ENCODE measurements around the gene DCDC1. TPM values are rescaled to one million over a fixed set of nuclear protein-coding genes. Genes with fewer than 3 reads are reported as not detected.
A peak's percentile ranks its signal among the peaks of the same experiment; 100 is the strongest.

Gene DCDC1
- total RNA-seq, 1 experiment from 2014 or later = 0.31 TPM

DNA sequence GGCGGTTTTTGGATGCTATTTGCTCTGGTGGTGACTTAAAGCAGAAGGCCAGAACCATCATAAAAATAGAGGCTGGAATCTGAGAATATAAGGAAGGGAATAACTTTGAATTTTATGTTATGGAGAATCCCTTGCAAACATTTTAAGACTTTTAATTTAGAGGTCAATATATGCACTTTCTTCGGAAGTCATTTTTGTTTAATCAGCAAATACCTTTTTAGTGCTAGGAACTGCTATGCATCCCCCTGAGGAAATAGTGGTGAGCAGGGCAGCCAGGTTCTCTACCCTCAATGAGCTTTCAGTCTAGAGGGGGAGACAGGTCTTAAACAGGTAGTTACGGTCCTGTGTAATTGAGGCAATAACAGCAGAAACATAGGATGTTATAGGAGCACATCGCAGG is 516.9 kb downstream of the DCDC1 start:
- DNase-seq (ENCODE audit: low spot score) = no peak

DNA sequence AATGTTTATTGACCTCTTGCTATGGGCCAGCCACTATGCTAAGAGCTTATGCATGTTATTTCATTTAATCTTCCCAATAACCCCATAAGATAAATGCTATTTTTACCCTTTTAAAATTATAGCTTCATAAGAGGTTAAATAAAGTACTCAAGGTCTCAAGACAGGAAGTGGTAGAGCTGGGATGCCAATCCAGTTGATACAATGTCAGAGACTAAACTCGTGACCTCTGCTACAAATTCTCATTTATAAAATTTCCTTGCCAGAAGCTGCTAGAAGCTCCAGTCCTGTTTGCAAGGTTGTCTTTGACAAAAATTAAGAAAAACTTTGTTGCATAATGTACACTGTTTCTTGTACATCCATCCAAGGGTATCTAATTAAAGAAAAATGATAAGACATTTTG is 517.4 kb downstream of the DCDC1 start:
- no peak for DNase-seq (ENCODE audit: low spot score)

DNA sequence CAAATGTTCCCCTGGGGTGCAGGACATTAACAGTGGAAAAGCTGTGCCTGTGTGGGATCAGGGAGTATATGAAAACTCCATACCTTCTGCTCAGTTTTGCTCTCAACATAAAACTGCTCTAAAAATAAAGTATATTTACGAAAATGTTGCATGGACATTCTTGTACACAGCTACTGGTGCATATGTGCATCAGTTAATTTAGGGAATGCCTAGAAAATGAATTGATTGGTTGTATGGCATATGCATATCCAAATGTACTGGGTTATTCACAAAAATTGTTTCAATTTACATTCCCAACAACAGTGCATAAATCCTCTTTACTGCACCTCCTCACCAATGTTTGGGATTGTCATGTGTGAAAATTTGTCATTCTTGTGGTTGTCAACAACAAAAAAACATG is 532.3 kb downstream of the DCDC1 start:
- no peak for DNase-seq (ENCODE audit: low spot score)

DNA sequence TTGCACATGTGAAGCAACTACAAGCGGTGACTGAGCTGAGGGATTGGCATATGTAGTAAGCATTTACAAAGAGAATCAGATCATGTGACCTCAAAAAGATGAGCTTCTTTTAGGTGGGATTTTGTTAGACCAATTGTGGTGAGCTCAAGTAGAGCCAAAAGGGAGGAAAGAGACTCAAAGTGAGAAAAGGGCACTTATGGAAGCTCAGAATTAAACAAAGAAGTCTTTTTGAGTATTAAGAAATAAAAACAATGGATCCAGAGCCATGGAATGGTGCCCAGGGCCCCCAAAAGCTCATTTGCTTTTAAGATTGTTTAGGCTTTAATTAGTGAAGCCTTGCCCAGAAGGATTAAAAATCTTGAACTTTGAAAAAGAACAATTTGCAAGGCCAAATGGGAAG is 536.7 kb downstream of the DCDC1 start:
- no peak for DNase-seq (ENCODE audit: low spot score)

DNA sequence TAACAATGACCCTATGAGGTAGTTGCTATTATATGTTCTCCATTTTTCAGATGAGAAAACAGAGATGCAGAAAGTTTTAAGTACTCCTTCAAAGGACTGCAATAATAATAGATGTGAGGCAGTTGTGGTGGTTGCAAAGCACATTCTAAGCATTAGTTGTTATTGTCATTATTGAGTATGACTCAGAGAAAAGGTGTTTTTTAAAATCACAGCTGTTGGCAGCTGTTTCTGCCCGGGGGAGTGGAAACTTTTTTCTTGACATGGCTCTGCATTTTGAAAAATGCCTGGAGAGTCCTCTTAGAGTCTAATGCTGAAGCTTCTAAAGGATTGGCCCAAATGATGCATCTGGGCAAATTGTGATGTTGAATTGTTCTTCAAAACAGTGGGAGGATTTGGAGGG is 538.9 kb downstream of the DCDC1 start:
- peak; percentile 31 for DNase-seq (ENCODE audit: low spot score)

DNA sequence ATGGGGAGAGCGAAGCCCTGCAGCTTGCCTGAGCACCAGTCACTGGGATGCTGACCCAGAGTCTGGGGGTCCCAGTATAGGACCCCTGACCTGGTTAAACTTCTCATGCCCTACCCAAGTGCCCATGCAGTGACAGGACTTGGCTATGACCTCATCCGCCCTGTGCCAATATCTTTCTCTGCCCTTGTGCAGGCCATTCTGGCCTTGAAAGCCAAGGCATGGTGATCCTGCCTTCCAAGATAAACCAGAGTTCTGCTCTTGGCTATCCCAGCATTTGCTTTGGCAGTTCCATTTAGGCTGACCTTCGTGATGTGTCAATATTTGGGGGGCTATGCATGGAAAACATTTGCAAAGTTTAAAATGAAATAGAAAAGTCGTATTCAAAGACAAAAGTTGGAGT is 542.6 kb downstream of the DCDC1 start:
- no peak for DNase-seq (ENCODE audit: low spot score)

DNA sequence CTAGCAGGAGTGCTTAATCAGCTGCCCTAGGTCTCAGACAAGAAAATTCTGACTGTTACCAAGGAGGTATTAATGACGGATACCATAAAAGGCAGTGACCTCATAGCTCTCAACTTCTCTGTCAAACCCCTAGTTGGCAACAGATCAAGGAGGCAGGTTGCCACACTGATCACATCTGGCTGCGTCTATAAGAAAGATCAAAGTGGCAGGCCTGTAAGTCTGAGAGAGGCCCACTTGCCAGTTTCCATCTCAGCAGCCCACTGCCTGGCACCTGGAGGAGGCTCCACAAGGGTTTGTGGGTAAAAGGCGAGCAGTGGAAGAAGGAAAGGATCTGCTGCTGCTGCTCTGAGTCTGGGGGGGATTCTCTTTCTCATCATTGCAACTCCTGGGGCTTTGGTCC is 543.8 kb downstream of the DCDC1 start:
- DNase-seq (ENCODE audit: low spot score) = no peak

DNA sequence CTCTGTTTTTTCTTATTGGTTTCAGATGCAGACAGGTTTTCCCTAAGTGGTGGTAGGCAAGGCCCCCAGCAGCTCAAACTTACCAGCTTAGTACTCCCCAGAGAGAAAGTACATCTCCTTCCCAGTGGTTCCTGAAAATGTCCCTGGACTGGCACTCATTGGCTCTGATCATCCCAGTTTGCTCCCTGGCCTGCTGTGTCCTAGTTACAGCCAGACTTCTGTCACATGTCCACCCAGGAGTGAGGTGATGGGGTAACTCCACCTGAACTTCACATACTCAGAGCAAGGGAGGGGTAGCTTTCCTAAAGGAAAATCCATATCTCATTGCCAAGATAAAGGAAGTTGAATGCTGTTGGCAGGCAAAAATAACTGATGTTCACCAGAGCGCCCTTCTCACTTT is 546.4 kb downstream of the DCDC1 start:
- DNase-seq (ENCODE audit: low spot score) = no peak

DNA sequence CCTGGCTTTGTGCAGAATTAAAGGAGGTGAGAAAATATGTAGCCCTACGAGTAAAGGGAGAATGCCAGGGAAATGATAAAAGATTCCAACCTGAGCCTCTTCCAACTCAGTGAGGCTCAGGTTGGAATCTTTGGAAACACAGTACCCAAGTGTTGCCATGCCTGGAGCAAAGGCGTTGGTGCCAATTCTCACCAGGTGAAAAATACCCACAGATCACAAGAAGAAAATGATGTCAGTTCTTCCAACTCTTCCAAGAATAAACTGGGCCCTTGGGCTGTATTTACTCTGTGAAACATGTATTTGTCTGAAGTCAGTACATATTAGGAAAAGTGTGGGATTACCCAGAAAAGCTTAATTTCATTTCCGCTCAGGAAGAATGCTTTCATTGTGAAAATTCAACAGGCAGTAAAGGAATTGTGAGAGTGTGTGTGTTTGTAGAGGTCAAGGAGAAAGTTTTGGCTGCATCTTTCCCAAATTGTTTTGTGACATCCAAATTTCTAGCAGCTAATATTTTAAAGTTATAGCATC is 548.0 kb downstream of the DCDC1 start:
- DNase-seq (ENCODE audit: low spot score) = no peak

DNA sequence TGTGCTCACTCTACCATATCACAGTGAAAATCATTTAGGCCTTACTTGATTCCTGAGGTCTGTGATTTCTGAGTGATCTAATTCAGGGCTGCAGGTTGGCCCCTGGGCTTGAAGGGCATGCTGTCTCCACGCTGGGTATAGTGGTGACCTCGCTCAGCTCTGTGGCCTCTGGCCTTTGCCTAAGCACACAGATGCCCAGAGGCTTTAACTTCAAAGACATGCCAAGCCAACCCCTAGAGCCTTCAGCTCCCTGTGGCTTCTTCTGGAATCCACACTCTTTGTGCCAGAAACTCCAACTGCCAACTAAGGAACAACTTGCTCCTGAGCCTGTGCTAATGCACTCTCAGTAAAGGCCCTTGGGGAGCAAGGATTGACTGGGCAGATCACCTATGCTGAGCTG is 550.8 kb downstream of the DCDC1 start:
- no peak for DNase-seq (ENCODE audit: low spot score)

DNA sequence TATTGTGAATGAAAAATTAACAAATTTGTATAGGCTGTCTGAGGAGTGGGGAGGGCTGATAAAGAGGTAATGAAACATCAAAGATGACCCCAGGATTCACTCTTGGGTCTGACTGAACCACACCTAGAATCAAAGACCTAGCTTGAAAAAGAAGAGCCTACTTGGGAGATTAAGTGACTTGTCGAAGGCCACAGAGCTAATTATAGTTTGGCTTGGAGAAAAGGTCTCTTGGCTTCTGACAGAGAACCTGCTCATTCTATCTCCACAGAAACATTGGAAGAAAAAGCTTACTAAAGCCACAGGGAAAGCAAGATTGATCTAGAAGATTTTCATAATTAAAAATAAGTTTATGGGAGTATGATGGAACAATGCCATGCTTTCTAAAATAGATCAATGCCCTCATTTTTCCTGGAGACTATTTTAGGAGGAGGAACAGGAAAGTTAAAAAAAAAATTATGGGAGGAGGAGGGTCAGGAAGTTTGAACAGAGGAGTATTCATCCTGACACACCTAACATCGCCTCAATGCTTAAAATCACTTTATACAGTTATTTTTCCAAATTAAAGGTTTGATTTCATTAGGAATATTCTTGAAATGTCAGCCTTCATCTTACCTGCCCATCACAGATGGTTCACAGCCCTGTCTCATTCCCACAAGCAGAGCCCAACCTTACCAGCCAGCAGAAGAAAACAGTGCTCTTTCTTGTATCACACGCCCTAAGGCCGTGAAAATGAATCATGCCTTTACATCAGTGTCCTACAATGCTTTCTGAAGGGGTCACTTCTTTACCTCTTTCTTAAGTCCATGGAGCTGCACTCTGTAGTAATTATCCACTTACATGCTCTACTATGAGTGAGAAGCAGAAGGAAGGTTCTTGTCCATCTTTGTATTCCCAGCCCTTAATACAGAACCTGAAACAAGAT is 552.3 kb downstream of the DCDC1 start:
- no peak for DNase-seq (ENCODE audit: low spot score)

DNA sequence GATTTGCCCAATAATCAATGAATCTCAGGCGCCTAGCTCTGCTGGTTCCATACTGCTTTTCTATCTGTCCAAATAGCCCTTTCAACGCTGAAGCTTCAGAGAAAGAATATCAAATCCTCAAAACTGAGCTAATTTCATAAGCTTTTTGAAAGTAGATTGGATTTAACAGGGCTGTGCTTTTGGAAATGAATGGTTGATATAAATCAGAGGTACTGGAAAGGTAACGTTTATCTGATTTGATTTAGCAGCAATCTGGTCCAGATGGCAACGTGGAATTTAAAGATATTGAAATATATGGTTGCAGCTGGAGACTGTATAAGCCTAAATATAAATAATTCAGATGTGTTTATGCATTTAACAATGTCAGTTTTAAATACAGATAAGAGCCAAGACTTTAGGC is 553.9 kb downstream of the DCDC1 start:
- no peak for DNase-seq (ENCODE audit: low spot score)

DNA sequence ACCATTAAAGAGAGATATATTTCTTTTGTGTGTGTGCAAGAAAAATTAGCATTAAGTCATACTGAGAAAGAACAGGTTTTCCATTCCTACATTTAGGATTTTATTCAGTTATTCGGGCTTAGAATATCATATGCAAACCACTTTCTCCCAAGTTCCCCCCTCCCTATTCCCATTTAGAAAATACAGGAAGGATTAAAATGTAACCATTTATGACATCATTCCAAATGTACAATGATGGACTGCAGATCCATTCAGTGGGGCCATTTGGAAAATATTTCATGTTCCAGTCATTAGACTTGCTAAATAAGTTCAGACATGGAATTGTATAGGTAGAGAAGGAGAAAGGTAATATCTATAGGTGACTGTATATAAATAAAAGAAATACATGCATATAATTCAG is 554.8 kb downstream of the DCDC1 start:
- DNase-seq (ENCODE audit: low spot score) = no peak

Other genes starting within 250 kb of the DCDC1 start
- 12.7 and 14.2 TPM in 2 replicates for gene DNAJC24, start 121 bp upstream of the DCDC1 start, total RNA-seq (2014; rRNA removed; shearing (Covaris generic))
- 44.4 and 101 TPM in 2 replicates for gene IMMP1L, start 139.9 kb upstream of the DCDC1 start, total RNA-seq (2014; rRNA removed; shearing (Covaris generic))
- gene ELP4, start 140.0 kb upstream of the DCDC1 start, total RNA-seq (2014; rRNA removed; shearing (Covaris generic)) = 40.6 and 52.8 TPM in 2 replicates